Thymus (tissue), 11 donors: ENCODE measurements around the gene SWSAP1. TPM values are rescaled to one million over a fixed set of nuclear protein-coding genes. Genes with fewer than 3 reads are reported as not detected.
A peak's percentile ranks its signal among the peaks of the same experiment; 100 is the strongest.
"Not testable (repeated sequence)": the region's sequence is repeated elsewhere in the genome, so short reads cannot be mapped to it uniquely, and the experiment has no call there.

Experiments used
- DNase-seq, 9 donors: peaks; one replicate each; pipeline ENCODE4 v3.0.0-alpha.2; 2013; ENCODE audit warnings: low spot score in 9 of 9, low read depth in 6 of 9, missing footprints in 1 of 9
- H3K27ac ChIP-seq, 2 donors: one replicate each; pipeline ENCODE4 v1.5.1; 2013; ENCODE audit warnings: control low read depth in 1 of 2, low read depth in 1 of 2, low read length in 1 of 2, mild to moderate bottlenecking in 1 of 2, moderate library complexity in 1 of 2
- H3K27me3 ChIP-seq, 2 donors: one replicate each; pipeline ENCODE4 v1.5.1; 2013; ENCODE audit warnings: low read length in 1 of 2; ENCODE audit not compliant: control insufficient read depth in 2 of 2, insufficient read depth in 1 of 2
- H3K36me3 ChIP-seq, 2 donors: one replicate each; pipeline ENCODE4 v1.5.1; 2013; ENCODE audit warnings: low read length in 1 of 2, mild to moderate bottlenecking in 1 of 2, moderate library complexity in 1 of 2; ENCODE audit not compliant: control insufficient read depth in 2 of 2, insufficient read depth in 2 of 2
- H3K4me1 ChIP-seq, 2 donors: one replicate each; pipeline ENCODE4 v1.5.1; 2013; ENCODE audit warnings: low read length in 2 of 2; ENCODE audit not compliant: control insufficient read depth in 2 of 2, insufficient read depth in 2 of 2
- H3K4me3 ChIP-seq, 2 donors: one replicate each; pipeline ENCODE4 v1.5.1; 2013; ENCODE audit warnings: low read length in 2 of 2, control low read depth in 1 of 2, mild to moderate bottlenecking in 1 of 2
- H3K9me3 ChIP-seq, 2 donors: one replicate each; pipeline ENCODE4 v1.5.1; 2013; ENCODE audit warnings: low read length in 1 of 2, mild to moderate bottlenecking in 1 of 2; ENCODE audit not compliant: control insufficient read depth in 2 of 2, insufficient read depth in 1 of 2
- WGBS: extraction: QIAGEN DNeasy Blood & Tissue Kit; methylation state at CpG from one replicate; pipeline ENCODE4 v1.1.7; 2013; 5-methylcytosine and 5-hydroxymethylcytosine counted together
- polyA plus RNA-seq: library from polyadenylated mRNA; stranded (reverse); fragments of 200-250 nt; gene quantifications from one replicate; pipeline ENCODE4 v1.2.3, GENCODE V29; 2013
- total RNA-seq: library from RNA; stranded (reverse); fragments of 120-200 nt; gene quantifications from one replicate; pipeline ENCODE4 v1.2.4, GENCODE V29; 2013
- donor health status: healthy.

Gene SWSAP1
- total and polyA plus RNA-seq, 2 donors: 3.3 to 5.9 TPM

DNA sequence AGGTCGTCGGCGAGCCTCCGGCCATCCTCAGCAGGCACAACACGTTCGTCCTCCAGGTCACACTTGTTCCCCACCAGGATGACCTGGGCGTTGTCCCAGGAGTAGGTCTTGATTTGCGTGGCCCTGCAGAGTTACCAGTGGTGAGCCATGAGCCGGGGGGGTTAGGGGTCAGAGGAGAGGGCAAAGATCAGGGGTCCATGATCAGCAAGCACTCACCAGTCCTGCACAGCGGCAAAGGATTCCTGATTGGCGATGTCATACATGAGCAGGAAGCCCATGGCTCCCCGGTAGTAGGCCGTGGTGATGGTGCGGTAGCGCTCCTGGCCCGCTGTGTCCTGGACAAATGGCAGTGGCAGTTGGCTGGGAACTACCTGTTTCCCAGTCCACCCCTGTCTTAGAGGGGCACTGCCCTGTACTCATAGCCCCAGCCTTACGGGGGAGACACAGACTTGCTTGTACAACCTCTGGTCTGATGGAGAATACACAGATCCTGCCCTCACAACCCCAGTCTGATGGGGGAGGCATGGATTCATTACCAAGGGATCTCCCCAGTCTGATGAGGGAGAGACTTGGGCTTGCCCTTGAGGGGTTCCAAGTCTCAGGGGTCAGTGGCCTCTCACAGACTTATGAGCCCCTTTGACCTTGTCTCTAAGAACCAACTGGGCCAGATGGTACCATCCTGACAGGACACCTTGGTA, 38.9 kb upstream of the SWSAP1 start:
- no peaks in the 10 kb centered on the region for H3K27me3 ChIP-seq
- WGBS: 97% methylated on average over 17 of the region's 17 CpGs
- peaks cover 25 to 30% of the 10 kb centered on the region in 2 donors for H3K36me3 ChIP-seq
- no peak overlapping the region for H3K4me3 ChIP-seq
- H3K4me1 ChIP-seq: peaks cover 4 to 33% of the 10 kb centered on the region in 2 donors
- H3K9me3 ChIP-seq: peaks cover 0 to 7% of the 10 kb centered on the region in 2 donors
- no peak overlapping the region for H3K27ac ChIP-seq
- DNase-seq: no peak

DNA sequence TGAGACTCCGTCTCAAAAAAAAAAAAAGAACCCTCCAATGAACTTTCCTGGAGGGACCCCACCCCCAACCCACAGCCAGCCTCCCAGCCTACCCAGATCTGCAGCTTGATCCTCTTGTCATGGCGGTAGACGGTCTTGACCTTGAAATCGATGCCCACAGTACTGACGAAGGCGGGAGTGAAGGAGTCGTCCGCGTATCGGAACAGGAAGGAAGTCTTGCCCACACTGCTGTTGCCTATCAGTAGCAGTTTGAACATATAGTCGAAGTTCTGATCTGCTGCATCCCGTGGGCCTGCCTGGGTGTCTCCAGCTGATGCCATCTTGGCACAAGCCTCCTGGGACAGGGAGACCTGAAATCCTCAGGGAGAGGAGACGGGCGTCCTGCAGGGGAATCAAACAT, 37.4 kb upstream of the SWSAP1 start:
- Histone ChIP-seq H3K36me3 (peaks cover 23 to 33% of the 10 kb centered on the region in 2 donors), H3K4me1 (peaks cover 4 to 33% of the 10 kb centered on the region in 2 donors), H3K27ac (no peak overlapping the region), H3K27me3 (no peaks in the 10 kb centered on the region), H3K9me3 (peaks cover 0 to 12% of the 10 kb centered on the region in 2 donors), H3K4me3 (no peak overlapping the region)
- no peak for DNase-seq
- WGBS: 44% methylated on average over 14 of the region's 14 CpGs

DNA sequence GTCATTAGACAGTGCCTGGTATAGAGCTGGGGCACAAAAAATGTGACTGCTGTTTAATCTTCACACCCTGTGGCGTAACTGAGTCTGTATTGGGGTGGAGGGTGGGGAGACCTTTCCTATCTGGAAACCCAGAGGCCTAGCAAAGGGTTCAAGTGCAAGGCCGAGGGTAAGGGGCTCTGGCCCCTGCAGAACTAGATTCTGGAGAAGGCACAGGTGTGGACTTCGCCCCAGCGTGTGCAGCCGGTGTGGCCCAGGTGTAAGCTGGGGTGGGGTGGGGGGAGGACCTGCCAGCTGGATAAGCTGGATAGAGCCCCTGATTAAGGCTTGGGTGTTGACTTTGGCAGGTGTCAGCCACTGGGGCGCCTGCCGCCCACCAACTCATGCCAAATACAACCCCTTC, 36.3 kb upstream of the SWSAP1 start:
- peaks cover 4 to 33% of the 10 kb centered on the region in 2 donors for H3K4me1 ChIP-seq
- H3K27me3 ChIP-seq: no peaks in the 10 kb centered on the region
- H3K36me3 ChIP-seq: peaks cover 17 to 26% of the 10 kb centered on the region in 2 donors
- peaks cover 0 to 12% of the 10 kb centered on the region in 2 donors for H3K9me3 ChIP-seq
- peak overlapping the region in 1 of 2 donors; percentile 81 for H3K27ac ChIP-seq
- peak overlapping the region in 1 of 2 donors; percentile 73 for H3K4me3 ChIP-seq
- peak in 1 of 9 donors; percentile 31 for DNase-seq
- 86% methylated on average over 7 of the region's 7 CpGs for WGBS

DNA sequence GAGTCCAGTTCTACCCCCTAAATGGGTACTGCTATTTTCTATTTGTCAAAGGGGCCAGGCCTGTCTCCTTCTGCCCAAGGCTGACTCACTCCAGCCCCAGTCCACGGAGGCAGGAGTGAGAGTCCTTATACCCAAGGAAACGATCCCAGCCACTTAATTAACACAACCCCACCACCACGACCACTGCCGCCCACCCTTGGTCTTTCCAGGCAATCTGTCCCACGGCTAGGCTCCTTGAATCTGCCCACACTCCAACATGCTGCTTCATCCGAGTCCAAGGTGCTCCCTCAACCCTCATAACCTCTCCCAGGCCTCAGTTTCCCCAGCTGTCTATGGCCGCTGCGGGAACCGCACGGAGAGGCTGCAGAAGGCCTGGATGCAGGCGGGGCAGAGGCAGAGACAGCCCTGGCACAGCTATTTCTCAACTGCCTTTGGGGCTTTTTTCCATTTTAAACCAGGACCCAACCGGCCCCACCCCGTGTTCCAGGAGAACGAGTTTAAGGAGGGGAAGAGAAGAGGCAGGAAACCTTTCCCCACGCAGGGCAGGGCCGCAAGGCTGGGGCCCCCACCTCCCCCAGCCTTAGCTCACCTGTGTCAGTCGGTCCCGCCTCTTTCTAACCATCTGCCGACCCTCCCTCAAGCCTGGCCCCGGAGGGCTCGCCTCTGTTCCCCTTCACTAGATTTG, 35.8 kb upstream of the SWSAP1 start:
- DNase-seq: no peak
- Histone ChIP-seq H3K4me1 (peaks cover 4 to 33% of the 10 kb centered on the region in 2 donors), H3K27ac (peak overlapping the region; percentile 81 to 85), H3K36me3 (peaks cover 13 to 26% of the 10 kb centered on the region in 2 donors), H3K27me3 (no peaks in the 10 kb centered on the region), H3K9me3 (peaks cover 0 to 12% of the 10 kb centered on the region in 2 donors), H3K4me3 (peak overlapping the region; percentile 63 to 73)
- WGBS: 43% methylated on average over 21 of the region's 21 CpGs

DNA sequence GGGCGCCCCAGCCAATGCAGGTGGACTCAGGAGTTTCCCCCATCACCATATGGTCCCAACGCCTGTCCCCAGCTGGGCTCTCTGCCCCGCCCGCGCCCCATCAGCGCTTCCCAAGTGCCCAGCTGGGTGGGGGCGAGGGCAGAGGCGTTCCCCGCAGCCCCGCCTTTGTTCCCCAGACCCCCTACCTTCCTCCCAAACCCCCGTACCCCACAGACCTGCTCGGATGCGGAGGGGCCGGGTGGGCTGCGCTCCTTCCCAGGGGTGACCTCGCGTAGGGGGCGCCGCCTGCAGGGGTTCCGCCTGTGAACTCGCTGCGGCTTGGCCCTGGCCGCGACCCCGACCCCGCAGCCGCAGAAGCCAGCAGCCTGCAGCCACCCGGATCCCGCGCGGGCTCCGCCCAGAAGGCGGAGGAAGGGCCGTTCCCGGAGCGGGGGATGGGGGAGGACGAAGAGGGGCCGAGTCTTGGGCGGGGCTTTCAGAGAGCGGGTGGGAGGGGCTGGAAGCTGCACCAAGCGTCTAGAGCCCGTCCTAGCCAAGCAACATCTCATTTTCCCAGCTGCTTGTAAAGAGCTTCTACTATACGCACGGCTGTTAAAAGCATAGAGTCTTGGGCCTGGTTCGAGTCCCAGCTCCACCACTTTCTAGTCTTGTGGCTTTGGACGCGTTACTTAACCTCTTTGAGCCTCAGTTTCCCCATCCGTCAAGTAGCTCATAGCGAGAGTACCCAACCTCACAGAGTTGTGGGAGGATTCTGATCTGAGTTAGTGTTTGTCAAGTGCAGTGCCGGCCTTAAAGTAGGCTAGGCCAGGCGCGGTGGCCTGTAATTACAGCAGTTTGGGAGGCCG, 35.0 kb upstream of the SWSAP1 start, which contains the start of gene RAB3D:
TSS of gene RAB3D (minus strand) at position 404 of the 845 bp plus-strand sequence. CDS start 2,258 bp downstream, outside the sequence.
- peaks cover 13 to 26% of the 10 kb centered on the region in 2 donors for H3K36me3 ChIP-seq
- peak within 1 kb of the TSS; percentile 81 to 85 for H3K27ac ChIP-seq
- H3K9me3 ChIP-seq: peaks cover 0 to 12% of the 10 kb centered on the region in 2 donors
- H3K4me1 ChIP-seq: peaks cover 4 to 38% of the 10 kb centered on the region in 2 donors
- H3K4me3 ChIP-seq: peak within 1 kb of the TSS; percentile 63 to 73
- peak in 8 of 9 donors; percentile 67 to 92 (median 86) for DNase-seq
- no peaks in the 10 kb centered on the region for H3K27me3 ChIP-seq
- WGBS: 8% methylated on average over 53 of the region's 53 CpGs

DNA sequence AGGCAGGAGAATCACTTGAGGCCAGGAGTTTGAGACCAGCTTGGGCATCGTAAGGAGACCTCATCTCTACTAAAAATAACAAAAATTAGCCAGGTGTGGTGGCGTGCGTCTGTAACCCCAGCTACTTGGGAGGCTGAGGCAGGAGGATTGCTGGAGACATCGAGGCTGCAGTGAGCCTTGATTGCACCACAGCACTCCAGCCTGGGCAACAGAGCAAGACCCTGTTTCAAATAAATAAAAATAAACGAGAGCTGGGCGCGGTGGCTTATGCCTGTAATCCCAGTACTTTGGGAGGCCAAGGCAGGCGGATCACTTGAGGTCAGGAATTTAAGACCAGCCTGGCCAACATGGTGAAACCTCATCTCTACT, 34.4 kb upstream of the SWSAP1 start:
- WGBS: 93% methylated on average over 8 of the region's 8 CpGs
- not testable (repeated sequence) for H3K27me3 ChIP-seq, DNase-seq
- H3K4me3 ChIP-seq: peak overlapping the region; percentile 63 to 73
- peaks cover 4 to 43% of the 10 kb centered on the region in 2 donors for H3K4me1 ChIP-seq
- peak overlapping the region in 1 of 2 donors; percentile 81 for H3K27ac ChIP-seq
- peaks cover 8 to 24% of the 10 kb centered on the region in 2 donors for H3K36me3 ChIP-seq
- peaks cover 0 to 11% of the 10 kb centered on the region in 2 donors for H3K9me3 ChIP-seq

DNA sequence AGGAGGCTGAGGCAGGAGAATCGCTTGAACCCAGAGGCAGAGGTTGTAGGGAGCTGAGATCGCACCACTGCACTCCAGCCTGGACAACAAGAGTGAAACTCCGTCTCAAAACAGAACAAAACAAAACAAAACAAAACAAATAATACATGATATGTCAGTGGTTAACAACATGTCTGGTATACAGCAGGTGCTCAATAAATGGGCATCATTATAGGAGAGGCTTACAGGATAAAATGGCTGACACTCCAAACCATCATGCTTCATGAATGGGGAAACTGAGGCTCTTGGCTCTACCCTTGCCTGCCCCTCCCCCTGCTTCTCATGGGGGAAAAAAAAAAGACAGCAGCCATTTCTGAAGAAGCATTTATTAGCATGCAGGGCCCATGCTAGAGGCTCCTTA, 32.0 kb upstream of the SWSAP1 start:
- H3K36me3 ChIP-seq: peaks cover 0 to 10% of the 10 kb centered on the region in 2 donors
- H3K9me3 ChIP-seq: peaks cover 0 to 11% of the 10 kb centered on the region in 2 donors
- no peak overlapping the region for H3K4me3 ChIP-seq
- no peak for DNase-seq
- no peaks in the 10 kb centered on the region for H3K27me3 ChIP-seq
- peaks cover 16 to 55% of the 10 kb centered on the region in 2 donors for H3K4me1 ChIP-seq
- H3K27ac ChIP-seq: no peak overlapping the region
- WGBS: 97% methylated on average over 3 of the region's 3 CpGs

DNA sequence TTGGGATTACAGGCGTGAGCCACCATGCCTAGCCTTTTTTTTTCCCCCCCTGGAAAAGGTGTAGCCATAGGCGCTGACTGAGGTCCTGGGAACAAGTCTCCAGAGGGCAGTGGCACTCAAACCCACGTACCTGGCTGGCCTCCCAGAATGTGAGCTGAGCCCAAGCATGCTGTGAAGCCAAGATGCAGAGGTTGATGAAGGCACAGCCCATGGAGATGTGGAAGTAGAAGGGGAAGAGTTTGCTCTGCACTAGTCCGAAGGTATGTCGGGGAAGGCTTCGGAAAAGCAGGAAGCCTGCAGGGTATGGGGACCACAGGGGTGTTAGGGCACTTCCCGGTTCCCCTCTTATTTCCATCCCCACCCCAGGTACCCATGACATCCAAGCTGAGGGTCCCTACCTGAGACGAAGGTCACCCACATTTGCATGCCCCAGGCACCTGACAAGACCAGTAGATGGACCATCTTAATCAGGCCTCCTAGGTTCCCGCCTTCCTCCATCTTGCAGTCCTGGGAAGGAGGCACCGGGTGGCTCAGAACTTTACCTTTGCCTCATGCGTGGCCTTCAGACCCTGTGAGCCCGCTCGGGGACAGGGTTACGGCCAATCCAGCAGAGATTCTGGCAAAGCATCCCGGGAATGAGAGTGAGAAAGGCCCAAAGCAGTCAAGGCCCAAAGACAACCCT, 29.2 kb upstream of the SWSAP1 start:
- Histone ChIP-seq H3K27ac (peak overlapping the region in 1 of 2 donors; percentile 31), H3K4me1 (peaks cover 16 to 40% of the 10 kb centered on the region in 2 donors), H3K9me3 (peaks cover 4 to 22% of the 10 kb centered on the region in 2 donors), H3K4me3 (peak overlapping the region; percentile 79 to 95), H3K36me3 (peaks cover 3 to 10% of the 10 kb centered on the region in 2 donors), H3K27me3 (no peaks in the 10 kb centered on the region)
- 72% methylated on average over 15 of the region's 15 CpGs for WGBS
- DNase-seq: no peak
